HCEC 1CT (cell line): Measurements from ENCODE around the gene IGSF3.
"Not testable (repeated sequence)": the region's sequence is repeated elsewhere in the genome, so short reads cannot be mapped to it uniquely, and the experiment has no call there.

Experiments used
- DNase-seq: peaks from one replicate; pipeline ENCODE4 v3.0.0-alpha.2; 2017

Gene IGSF3

DNA sequence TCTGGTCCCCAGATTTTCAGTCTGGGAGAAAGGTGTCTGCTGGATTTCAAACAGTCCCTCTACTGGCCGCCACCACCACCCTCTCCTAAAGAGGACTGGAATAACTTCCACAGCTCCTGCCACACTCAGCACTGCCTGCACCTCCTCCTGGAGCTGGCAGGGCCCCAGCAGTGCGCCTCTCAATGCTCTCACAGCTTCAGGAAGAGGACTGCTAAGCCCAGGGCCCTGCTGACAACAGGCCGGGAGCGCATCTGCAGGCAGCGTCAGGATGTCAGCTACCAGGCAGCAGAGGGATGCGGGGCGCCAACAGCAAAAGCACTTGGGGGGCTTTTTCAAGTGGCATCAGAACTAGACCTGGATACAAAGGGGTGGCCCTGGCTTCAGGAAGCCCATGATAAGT is 40.2 kb downstream of the IGSF3 start:
- not testable (repeated sequence) for DNase-seq

DNA sequence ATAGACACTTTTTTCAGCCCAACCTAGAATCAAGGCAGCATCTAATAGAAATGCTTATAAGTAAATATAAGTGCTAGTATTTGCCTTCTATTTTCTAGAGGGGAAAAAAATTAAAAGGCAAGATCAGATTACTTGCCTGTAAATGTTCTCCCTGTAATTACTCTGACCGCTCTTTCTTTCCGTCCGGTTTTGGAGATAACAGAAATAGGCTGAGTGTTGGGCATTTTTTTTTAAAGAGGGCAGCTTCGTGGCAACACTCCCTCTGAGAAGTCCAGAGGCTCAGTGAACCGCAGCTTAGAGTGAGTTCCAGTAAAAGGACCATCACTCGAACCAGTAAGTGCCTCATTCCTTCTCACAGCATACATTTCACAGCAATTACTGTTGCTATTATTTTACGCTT is 40.6 kb downstream of the IGSF3 start:
- not testable (repeated sequence) for DNase-seq

DNA sequence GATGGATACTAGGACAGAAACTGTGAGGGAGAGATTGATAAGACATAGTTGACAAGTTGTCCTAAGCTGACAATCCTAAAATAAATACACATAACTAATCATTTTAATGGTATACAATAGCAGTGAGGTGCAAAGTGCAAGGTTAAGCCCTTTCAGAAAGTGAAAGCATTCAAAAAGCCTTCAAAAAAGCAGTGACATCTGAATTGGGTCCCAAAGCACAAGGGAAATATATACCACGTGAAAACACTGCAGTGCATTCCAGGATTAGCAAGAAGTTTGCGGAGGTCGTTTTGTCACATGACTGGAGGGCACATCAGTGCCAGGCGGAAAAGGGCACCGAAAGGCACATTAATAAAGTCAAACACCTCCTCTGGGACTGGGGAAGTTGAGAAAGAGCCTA is 42.4 kb downstream of the IGSF3 start:
- DNase-seq = not testable (repeated sequence)

DNA sequence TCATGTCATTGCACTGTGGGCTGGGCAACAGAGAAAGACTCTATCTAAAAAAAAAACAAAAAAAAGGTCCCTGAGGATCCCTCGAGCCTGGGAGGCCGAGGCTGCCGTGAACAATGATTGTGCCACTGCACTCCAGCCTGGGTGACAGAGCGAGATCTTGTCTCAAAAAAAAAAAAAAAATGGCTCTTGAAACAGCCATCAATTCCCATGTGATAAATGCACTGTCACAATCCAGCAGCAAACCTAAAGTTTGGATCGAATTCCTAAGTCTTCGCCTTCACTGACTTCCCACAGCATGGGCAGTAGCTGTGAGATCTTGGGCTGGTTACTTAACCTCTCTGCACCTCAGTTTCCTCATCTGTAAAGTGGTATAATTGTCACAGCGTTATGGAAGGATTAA is 43.5 kb downstream of the IGSF3 start:
- DNase-seq = no peak

- DNase-seq = not testable (repeated sequence)
Observed at GRCh38 chr1:116622496-116622895, 45.0 kb downstream of the IGSF3 start.

- not testable (repeated sequence) for DNase-seq
Observed at GRCh38 chr1:116621756-116622155, 45.8 kb downstream of the IGSF3 start.

DNA sequence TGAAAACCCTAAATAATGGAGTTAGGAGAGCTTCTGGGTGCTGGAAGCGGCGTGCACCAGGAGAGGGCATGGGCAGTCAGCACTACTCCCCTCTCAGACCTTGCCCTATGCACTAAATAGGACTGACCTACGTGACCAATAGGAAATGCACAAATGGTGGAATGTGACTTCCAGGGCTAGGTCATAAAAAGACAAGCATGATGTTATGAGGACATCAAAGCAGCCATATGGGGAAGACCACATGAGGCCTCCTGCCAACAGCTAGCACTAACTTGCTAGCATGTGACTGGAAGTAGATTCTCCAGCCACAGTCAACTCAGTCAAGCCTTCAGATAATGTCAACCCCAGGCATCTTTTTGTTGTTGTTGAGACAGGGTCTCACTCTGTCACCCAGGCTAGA is 47.1 kb downstream of the IGSF3 start:
- not testable (repeated sequence) for DNase-seq

GRCh38 chr1:116619106-116619505 is 48.4 kb downstream of the IGSF3 start:
- not testable (repeated sequence) for DNase-seq

- peak; percentile 1 for DNase-seq
Observed at GRCh38 chr1:116617808-116618207, 49.7 kb downstream of the IGSF3 start.

- DNase-seq = not testable (repeated sequence)
Observed at GRCh38 chr1:116613825-116614224, 53.7 kb downstream of the IGSF3 start.

DNA sequence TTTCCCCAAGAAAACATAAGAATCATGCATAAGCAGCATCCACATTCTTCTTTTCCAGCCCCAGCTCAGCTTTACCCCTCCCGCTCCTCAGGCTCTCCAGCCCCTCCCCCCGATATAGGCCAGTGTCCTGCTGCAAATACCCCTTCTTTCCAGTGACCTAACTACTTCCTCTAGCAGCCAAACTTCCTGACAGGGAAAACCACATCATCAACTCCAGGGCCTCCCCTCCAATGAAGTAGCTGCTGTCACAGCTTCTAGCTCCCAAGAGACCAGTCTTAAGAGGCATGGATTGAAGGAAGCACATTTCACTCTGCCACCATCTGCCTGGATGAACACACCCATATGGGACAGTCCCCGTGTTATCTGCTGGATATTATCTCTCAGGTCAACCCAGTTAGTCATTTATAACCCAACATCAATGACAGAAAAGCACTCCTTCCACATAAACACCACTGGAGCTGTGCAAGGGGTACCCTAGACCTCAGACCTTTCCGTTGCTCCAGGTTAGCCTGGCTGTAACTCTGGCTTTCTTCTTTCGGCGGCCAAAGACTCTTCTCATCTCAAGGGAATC is 57.6 kb downstream of the IGSF3 start:
- DNase-seq = not testable (repeated sequence)

DNA sequence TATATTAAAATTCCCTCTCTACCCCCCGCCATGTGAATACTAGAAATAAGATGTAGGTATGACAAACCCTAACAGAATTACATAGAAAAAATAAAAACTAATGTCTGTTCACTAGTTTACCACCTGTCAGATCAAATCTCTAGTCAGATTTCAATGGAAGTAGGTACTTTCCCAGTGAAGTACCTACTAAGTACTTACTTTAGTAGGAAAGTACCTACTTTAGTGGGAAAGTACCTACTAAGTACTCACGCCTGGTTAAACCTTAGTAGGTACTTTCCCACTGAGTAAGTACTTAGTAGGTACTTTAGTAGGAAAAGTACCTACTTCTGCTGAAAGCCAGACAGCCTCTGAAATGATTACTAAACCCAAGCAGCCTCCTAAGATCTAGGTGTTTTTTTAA is 58.7 kb downstream of the IGSF3 start:
- DNase-seq = not testable (repeated sequence)

- not testable (repeated sequence) for DNase-seq
Observed at GRCh38 chr1:116608151-116608550, 59.4 kb downstream of the IGSF3 start.

DNA sequence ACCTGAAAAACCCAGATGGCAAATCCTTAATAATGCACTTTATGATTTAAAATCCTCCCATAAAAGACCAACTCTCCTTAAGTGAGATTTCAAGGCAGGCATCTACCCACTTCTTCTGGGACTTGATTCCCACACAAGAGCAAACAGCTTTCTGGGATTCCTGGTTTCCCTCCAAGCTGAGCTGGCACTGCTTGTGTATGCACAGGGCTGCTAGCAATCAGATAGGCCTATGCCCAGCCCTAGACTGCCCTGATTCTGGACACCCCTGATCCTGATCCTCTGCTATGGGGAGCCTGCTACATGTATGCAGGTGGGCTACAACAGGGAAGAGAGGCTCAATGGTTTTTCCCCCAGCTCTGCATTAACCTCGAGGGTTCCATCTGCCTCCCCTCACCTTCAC is 60.1 kb downstream of the IGSF3 start:
- DNase-seq = not testable (repeated sequence)

DNA sequence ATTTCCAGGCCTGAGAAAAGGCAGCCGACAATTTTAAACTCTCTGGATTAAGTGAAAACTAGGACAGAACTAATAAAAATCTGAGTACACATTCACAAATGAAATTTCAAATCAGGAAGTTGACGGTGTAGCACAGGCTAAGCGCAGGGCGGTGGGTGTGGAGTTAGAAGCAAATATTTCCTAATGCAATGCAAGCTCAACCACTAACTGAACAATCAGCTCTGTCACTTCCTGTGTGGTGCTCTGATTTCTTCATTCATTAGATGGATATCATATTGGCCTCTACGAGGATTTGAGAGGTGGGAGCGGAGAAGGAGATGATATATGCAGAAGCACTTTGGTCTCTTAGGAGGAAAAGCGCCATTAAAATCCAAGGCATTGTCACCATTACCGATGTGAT is 61.5 kb downstream of the IGSF3 start:
- DNase-seq = not testable (repeated sequence)

- no peak for DNase-seq
Observed at GRCh38 chr1:116605315-116605714, 62.2 kb downstream of the IGSF3 start.

DNA sequence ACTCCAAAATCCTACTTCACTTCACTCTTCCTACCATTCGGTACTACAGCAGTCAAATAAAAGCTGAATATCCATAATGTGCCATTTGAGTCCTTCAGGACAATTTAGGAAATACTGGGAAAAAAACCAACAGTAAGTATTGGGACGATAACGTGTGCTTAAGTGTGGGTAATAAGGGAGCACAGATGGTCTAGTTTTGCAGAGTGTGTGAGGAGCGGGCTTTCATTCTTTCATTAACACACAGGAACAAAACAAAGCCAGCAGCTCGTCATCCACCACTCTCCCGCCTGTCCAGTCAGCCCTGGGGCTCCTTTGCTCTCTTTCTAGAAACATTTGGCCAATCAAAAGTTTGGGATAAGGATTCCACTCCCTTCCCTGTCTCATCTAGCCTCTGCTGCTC is 63.1 kb downstream of the IGSF3 start:
- DNase-seq = not testable (repeated sequence)

GRCh38 chr1:116603646-116604045 is 63.9 kb downstream of the IGSF3 start:
- not testable (repeated sequence) for DNase-seq

- not testable (repeated sequence) for DNase-seq
Observed at GRCh38 chr1:116599369-116599768, 68.2 kb downstream of the IGSF3 start.

- DNase-seq = not testable (repeated sequence)
Observed at GRCh38 chr1:116598420-116599036, 69.0 kb downstream of the IGSF3 start.

DNA sequence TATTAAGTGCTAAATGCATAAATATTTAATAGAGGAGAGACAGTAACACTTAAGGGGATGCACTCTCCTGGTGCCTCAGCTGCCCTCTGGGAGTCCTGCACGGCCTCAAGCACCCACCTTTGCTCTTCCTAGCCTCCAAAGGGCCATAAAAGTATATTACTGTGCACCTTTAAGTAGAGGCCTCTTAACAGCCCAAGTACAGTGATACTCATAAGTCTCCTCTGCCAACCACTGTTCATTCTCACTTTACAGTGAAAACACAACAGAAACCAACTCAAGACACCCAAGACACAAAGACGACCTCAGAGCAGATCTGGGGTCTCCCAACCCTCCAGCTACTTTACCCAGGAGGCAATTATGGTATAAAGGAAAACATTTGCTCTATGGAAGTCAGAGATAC is 70.1 kb downstream of the IGSF3 start:
- not testable (repeated sequence) for DNase-seq

- DNase-seq = not testable (repeated sequence)
Observed at GRCh38 chr1:116596742-116597307, 70.7 kb downstream of the IGSF3 start.

- peak; percentile 6 for DNase-seq
Observed at GRCh38 chr1:116595946-116596741, 71.4 kb downstream of the IGSF3 start.
